H1 (cell line): Measurements from ENCODE around the gene CDCA4. TPM values are rescaled to one million over a fixed set of nuclear protein-coding genes. Genes with fewer than 3 reads are reported as not detected.

Experiments
- CTCF ChIA-PET: fragments of 300-600 bp; sonication (Branson Sonifier 250); formaldehyde crosslinking; loops from one replicate; lab custom pipeline; 2021; ENCODE audit not compliant: partially characterized antibody; lab: Charles Lee
- POLR2A ChIA-PET: fragments of 300-600 bp; sonication (Branson Sonifier 250); formaldehyde crosslinking; loops from one replicate; lab custom pipeline; 2021; ENCODE audit warnings: inconsistent platforms; ENCODE audit not compliant: partially characterized antibody; lab: Charles Lee
- DNase-seq, 2 experiments: peaks; one replicate each; pipeline versions ENCODE4 v3.0.0 to v3.0.0-alpha.2; 2010 to 2022; ENCODE audit warnings: low spot score in 2 of 2, low read depth in 1 of 2, mixed read lengths in 1 of 2
- FAIRE-seq: peaks from 2 replicates; lab custom pipeline; 2011; peaks lifted over from hg19 to GRCh38; lab: Jason Lieb, UNC
- H2AFZ ChIP-seq: 2 replicates; pipeline ENCODE4 v1.8.1; 2012; ENCODE audit warnings: low read length, inconsistent platforms
- H2AK5ac ChIP-seq: 2 replicates; pipeline ENCODE4 v1.6.1; 2013; ENCODE audit warnings: low read depth, low read length
- H2BK120ac ChIP-seq: replicated peaks from 2 replicates; pipeline ENCODE3; 2013; ENCODE audit warnings: low read depth, low read length, inconsistent platforms
- H2BK12ac ChIP-seq: 2 replicates; pipeline ENCODE4 v1.6.1; 2013; ENCODE audit warnings: low read depth, low read length
- H2BK15ac ChIP-seq: 2 replicates; pipeline ENCODE4 v1.6.1; 2013; ENCODE audit warnings: low read length
- H2BK20ac ChIP-seq: 2 replicates; pipeline ENCODE4 v1.6.1; 2013; ENCODE audit warnings: low read length
- H2BK5ac ChIP-seq: 2 replicates; pipeline ENCODE4 v1.6.1; 2013; ENCODE audit warnings: low read depth, low read length
- H3K14ac ChIP-seq: 2 replicates; pipeline ENCODE4 v1.6.1; 2013; ENCODE audit warnings: inconsistent platforms; ENCODE audit not compliant: insufficient read length
- H3K18ac ChIP-seq: 2 replicates; pipeline ENCODE4 v1.6.1; 2013; ENCODE audit warnings: low read length; ENCODE audit errors: extremely low read depth
- H3K23ac ChIP-seq: 2 replicates; pipeline ENCODE4 v1.6.1; 2013; ENCODE audit warnings: inconsistent platforms; ENCODE audit not compliant: insufficient read length
- H3K23me2 ChIP-seq: 2 replicates; pipeline ENCODE4 v1.6.1; 2013; ENCODE audit warnings: low read depth, low read length
- H3K27ac ChIP-seq: 2 replicates; pipeline ENCODE4 v1.6.1; 2011; ENCODE audit warnings: low read depth, low read length, inconsistent platforms
- H3K27me3 ChIP-seq, 4 experiments: replicated peaks in 1 of 4; 1 replicate in 1 of 4; 2 replicates in 3 of 4; pipeline versions ENCODE4 v1.6.1 to v1.8.1; 2011 to 2013; ENCODE audit warnings: low read length in 3 of 4, mild to moderate bottlenecking in 3 of 4, inconsistent platforms in 2 of 4, mixed read lengths in 2 of 4, moderate library complexity in 1 of 4; ENCODE audit not compliant: control insufficient read depth in 3 of 4, insufficient read depth in 3 of 4; ENCODE audit errors: extremely low read depth in 1 of 4
- H3K36me3 ChIP-seq, 4 experiments: 2 replicates each; pipeline versions ENCODE4 v1.6.1 to v1.8.1; 2011 to 2013; ENCODE audit warnings: mild to moderate bottlenecking in 4 of 4, low read length in 3 of 4, moderate library complexity in 2 of 4, control low read depth in 1 of 4, inconsistent platforms in 1 of 4; ENCODE audit not compliant: insufficient read depth in 4 of 4, control insufficient read depth in 2 of 4
- H3K4ac ChIP-seq: replicated peaks from 2 replicates; pipeline ENCODE3; 2013; ENCODE audit warnings: low read length, low read depth, mixed read lengths, inconsistent platforms; ENCODE audit not compliant: insufficient read length
- H3K4me1 ChIP-seq, 4 experiments: replicated peaks in 1 of 4; 1 replicate in 1 of 4; 2 replicates in 3 of 4; pipeline versions ENCODE4 v1.6.1 to v1.8.1; 2011 to 2013; ENCODE audit warnings: low read length in 3 of 4, inconsistent platforms in 2 of 4, mixed read lengths in 1 of 4; ENCODE audit not compliant: insufficient read depth in 4 of 4, control insufficient read depth in 3 of 4
- H3K4me2 ChIP-seq, 2 experiments: 2 replicates each; pipeline versions ENCODE4 v1.6.1 to v1.8.1; 2011 to 2013; ENCODE audit warnings: low read depth in 2 of 2, low read length in 2 of 2, control low read depth in 1 of 2, inconsistent platforms in 1 of 2, mild to moderate bottlenecking in 1 of 2; ENCODE audit not compliant: insufficient read depth in 1 of 2
- H3K4me3 ChIP-seq, 4 experiments: fragments of 200-600, 300-600 bp in 1 of 4; sonication (generic), shearing (Covaris generic), sonication (Bioruptor Twin) in 1 of 4; 2 replicates each; pipeline versions ENCODE4 v1.5.1 to v1.8.1; 2011 to 2016; ENCODE audit warnings: low read length in 4 of 4, low read depth in 3 of 4, control low read depth in 2 of 4, inconsistent platforms in 2 of 4, mild to moderate bottlenecking in 2 of 4, mixed read lengths in 1 of 4, moderate library complexity in 1 of 4; ENCODE audit not compliant: insufficient read depth in 2 of 4; ENCODE audit errors: extremely low read depth in 1 of 4
- H3K56ac ChIP-seq: replicated peaks from 2 replicates; pipeline ENCODE3; 2013; ENCODE audit warnings: low read depth, mild to moderate bottlenecking, mixed read lengths, low read length, inconsistent platforms; ENCODE audit not compliant: insufficient read length
- H3K79me1 ChIP-seq: 2 replicates; pipeline ENCODE4 v1.6.1; 2013; ENCODE audit warnings: low read depth, low read length, control low read depth
- H3K79me2 ChIP-seq, 2 experiments: 2 replicates each; pipeline versions ENCODE4 v1.6.1 to v1.8.1; 2012 to 2013; ENCODE audit warnings: low read length in 2 of 2, mild to moderate bottlenecking in 2 of 2, inconsistent platforms in 1 of 2; ENCODE audit not compliant: insufficient read depth in 2 of 2, control insufficient read depth in 1 of 2
- H3K9ac ChIP-seq, 4 experiments: replicated peaks in 1 of 4; 1 replicate in 1 of 4; 2 replicates in 3 of 4; pipeline versions ENCODE4 v1.6.1 to v1.8.1; 2011 to 2013; ENCODE audit warnings: low read depth in 3 of 4, low read length in 3 of 4, control low read depth in 2 of 4, mild to moderate bottlenecking in 2 of 4, moderate library complexity in 2 of 4, inconsistent platforms in 1 of 4; ENCODE audit errors: extremely low read depth in 1 of 4
- H3K9me3 ChIP-seq, 2 experiments: 2 replicates each; pipeline versions ENCODE4 v1.6.1 to v1.8.1; 2012 to 2013; ENCODE audit warnings: mild to moderate bottlenecking in 2 of 2, moderate library complexity in 2 of 2, control low read depth in 1 of 2, inconsistent platforms in 1 of 2, low read depth in 1 of 2, low read length in 1 of 2, mixed read lengths in 1 of 2; ENCODE audit not compliant: insufficient read depth in 2 of 2
- H4K20me1 ChIP-seq, 2 experiments: replicated peaks in 1 of 2; 2 replicates each; pipeline versions ENCODE3 to v1.8.1; 2011 to 2013; ENCODE audit warnings: inconsistent platforms in 2 of 2, low read length in 2 of 2, mild to moderate bottlenecking in 1 of 2; ENCODE audit not compliant: insufficient read depth in 2 of 2, control insufficient read depth in 1 of 2
- H4K5ac ChIP-seq: 2 replicates; pipeline ENCODE4 v1.6.1; 2013; ENCODE audit warnings: low read length, low read depth, mixed read lengths, inconsistent platforms; ENCODE audit not compliant: insufficient read length
- H4K8ac ChIP-seq: 2 replicates; pipeline ENCODE4 v1.8.0; 2013; ENCODE audit warnings: mild to moderate bottlenecking, moderate library complexity, low read length, inconsistent platforms; ENCODE audit not compliant: insufficient read depth; ENCODE audit errors: extremely low read depth
- H4K91ac ChIP-seq: replicated peaks from 2 replicates; pipeline ENCODE3; 2013; ENCODE audit warnings: low read length, mixed read lengths, inconsistent platforms; ENCODE audit not compliant: insufficient read length
- KDM4A ChIP-seq: IDR thresholded peaks from one replicate; pipeline ENCODE4 v1.7.1; 2012; ENCODE audit warnings: low read depth, mild to moderate bottlenecking, moderate library complexity, low read length, inconsistent platforms; ENCODE audit not compliant: severe bottlenecking
- KDM5A ChIP-seq: fragments of 200-600 bp; IDR thresholded peaks from 2 replicates; pipeline ENCODE4 v1.7.1; 2012; ENCODE audit warnings: mild to moderate bottlenecking, low read length, inconsistent platforms, mixed read lengths
- PHF8 ChIP-seq: fragments of 200-600 bp; sonication (generic); conservative IDR thresholded peaks from 2 replicates; pipeline ENCODE4 v1.7.1; 2012; ENCODE audit warnings: low read depth, mild to moderate bottlenecking, inconsistent platforms, low read length, moderate library complexity
- SIX5 ChIP-seq: IDR thresholded peaks from 2 replicates; pipeline ENCODE4 v1.6.1; 2011; ENCODE audit warnings: mild to moderate bottlenecking, low read depth, low read length
- WGBS, 2 experiments: shearing (Covaris generic) in 1 of 2; methylation state at CpG; one replicate each; pipeline versions ENCODE4 v1.1.6 to v1.1.7; 2013 to 2015; ENCODE audit warnings: low lambda C conversion rate in 2 of 2, mixed read lengths in 2 of 2, inconsistent platforms in 1 of 2, low coverage in 1 of 2, missing lambda C conversion rate in 1 of 2; ENCODE audit not compliant: insufficient replicate concordance in 2 of 2, insufficient coverage in 1 of 2, insufficient read length in 1 of 2; ENCODE audit errors: extremely low coverage in 1 of 2, missing lambda C conversion rate in 1 of 2; 5-methylcytosine and 5-hydroxymethylcytosine counted together
- polyA plus RNA-seq, 7 experiments: library from polyadenylated mRNA; depleted of rRNA in 3 of 7; stranded (reverse) in 5 of 7; unstranded in 2 of 7; fragments of >200 nt in 5 of 7; fragments of 200-250 nt in 2 of 7; gene quantifications; 1 replicate in 5 of 7; 2 replicates in 1 of 7; 4 replicates in 1 of 7; pipeline versions ENCODE4 v1.2.1 to v1.2.3, GENCODE V29; 2011 to 2013; ENCODE audit warnings: missing spikeins in 2 of 7, mixed read lengths in 2 of 7
- total RNA-seq: library from RNA; stranded (reverse); fragmentation: NEBNext Ultra II Directional; extraction: Animal tissue kit (Norgen Biotek cat#: 25700); gene quantifications from 2 replicates; pipeline ENCODE4 v1.2.1, GENCODE V29; 2021

CDCA4 gene
- total and polyA plus RNA-seq, 2 of the 8 experiments (the other 6 are each of a cell fraction or from before 2014, with no cell fraction given): 49.9 to 62.4 TPM

GRCh38 chr14:105055334-105055733 is 34.5 kb upstream of the CDCA4 start:
- H3K4ac ChIP-seq: no peak overlapping the region
- H4K5ac ChIP-seq: no peak overlapping the region
- peaks cover 7% of the 10 kb centered on the region; the same call in 1 of the 2 replicates for H3K23me2 ChIP-seq
- ChIA-PET CTCF (interaction anchor here (0.9 to 2.7 kb wide), 4 partner anchors 10 to 287 kb away, joined by 3 to 20 read pairs (median 7); no protein-coding TSS in a partner anchor), POLR2A (no interaction called here)
- peak overlapping the region in 1 of 4 experiments; percentile 51; a peak in 1 of 8 replicates for H3K4me3 ChIP-seq
- peak overlapping the region; percentile 41 to 88; a peak in 2 of 4 replicates for H3K4me2 ChIP-seq
- DNase-seq (no peak), FAIRE-seq (no peak)
- no peaks in the 10 kb centered on the region for H4K20me1 ChIP-seq
- H2BK20ac ChIP-seq: no peak overlapping the region
- no peak overlapping the region for H2BK5ac ChIP-seq
- H3K4me1 ChIP-seq: peaks cover 0 to 21% (median 14%) of the 10 kb centered on the region in 4 experiments; a peak in 6 of 7 replicates
- peak overlapping the region; percentile 79; the same call in 1 of the 2 replicates for H3K18ac ChIP-seq
- WGBS, 2 experiments: 49% methylated on average over 15 of the region's 15 CpGs; no CpG with 5 or more reads in 1 of the 2 experiments
- H3K79me1 ChIP-seq: no peaks in the 10 kb centered on the region
- no peak for TF ChIP-seq KDM5A
- peak; percentile 8 for TF ChIP-seq KDM4A
- TF ChIP-seq SIX5: no peak
- TF ChIP-seq PHF8: no peak
- H4K8ac ChIP-seq: no peak overlapping the region
- H2AK5ac ChIP-seq: peak overlapping the region; percentile 47; the same call in 1 of the 2 replicates
- peak overlapping the region; percentile 91; the same call in 1 of the 2 replicates for H2BK12ac ChIP-seq
- no peak overlapping the region for H3K23ac ChIP-seq
- H3K9ac ChIP-seq: no peak overlapping the region
- H4K91ac ChIP-seq: no peak overlapping the region
- peaks cover 2 to 27% (median 19%) of the 10 kb centered on the region in 4 experiments; a peak in 5 of 7 replicates for H3K27me3 ChIP-seq
- no peak overlapping the region for H3K27ac ChIP-seq
- no peak overlapping the region for H2BK15ac ChIP-seq
- no peaks in the 10 kb centered on the region for H3K9me3 ChIP-seq
- no peaks in the 10 kb centered on the region for H3K79me2 ChIP-seq
- no peak overlapping the region for H3K56ac ChIP-seq
- no peak overlapping the region for H3K14ac ChIP-seq
- no peak overlapping the region for H2AFZ ChIP-seq
- H2BK120ac ChIP-seq: no peak overlapping the region
- H3K36me3 ChIP-seq: no peaks in the 10 kb centered on the region
